HEK293T (cell line): ENCODE data around the gene STARD6.

Source experiments
- CTCF ChIA-PET: fragments of 350-600 bp; formaldehyde crosslinking; extraction: SDS; loops from one replicate; lab custom pipeline; 2021; ENCODE audit warnings: antibody characterized with exemption, inconsistent platforms; lab: Yijun Ruan, JAX
- POLR2A ChIA-PET: fragments of 350-600 bp; formaldehyde crosslinking; extraction: SDS; loops from one replicate; lab custom pipeline; 2020; ENCODE audit warnings: antibody characterized with exemption, inconsistent platforms; lab: Yijun Ruan, JAX
- DNase-seq: peaks from one replicate; pipeline ENCODE4 v3.0.0; 2012; ENCODE audit warnings: mixed read lengths; ENCODE audit errors: extremely low spot score
- ARNT ChIP-seq: fragments of 450-650 bp; IDR thresholded peaks from 2 replicates; pipeline ENCODE4 v1.6.1; 2017; ENCODE audit warnings: mild to moderate bottlenecking
- BHLHE40 ChIP-seq: fragments of 450-650 bp; IDR thresholded peaks from 2 replicates; pipeline ENCODE4 v1.6.1; 2016; ENCODE audit warnings: mild to moderate bottlenecking, moderate library complexity, borderline replicate concordance
- CTBP1 ChIP-seq: fragments of 450-650 bp; IDR thresholded peaks from 2 replicates; pipeline ENCODE4 v1.6.1; 2016; ENCODE audit warnings: borderline replicate concordance
- ELF4 ChIP-seq: fragments of 450-650 bp; IDR thresholded peaks from 2 replicates; pipeline ENCODE4 v1.6.1; 2017; ENCODE audit warnings: antibody characterized with exemption
- FOXA1 ChIP-seq: fragments of 450-650 bp; IDR thresholded peaks from 2 replicates; pipeline ENCODE4 v1.6.1; 2016; ENCODE audit warnings: mild to moderate bottlenecking
- FOXK2 ChIP-seq: fragments of 450-650 bp; IDR thresholded peaks from 2 replicates; pipeline ENCODE4 v1.6.1; 2016; ENCODE audit warnings: mild to moderate bottlenecking
- FOXM1 ChIP-seq: fragments of 450-650 bp; IDR thresholded peaks from 2 replicates; pipeline ENCODE4 v1.6.1; 2017; ENCODE audit warnings: mild to moderate bottlenecking, borderline replicate concordance
- HDGF ChIP-seq: fragments of 450-650 bp; IDR thresholded peaks from 2 replicates; pipeline ENCODE4 v1.6.1; 2017; ENCODE audit warnings: antibody characterized with exemption, borderline replicate concordance
- L3MBTL2 ChIP-seq: fragments of 450-650 bp; conservative IDR thresholded peaks from 2 replicates; pipeline ENCODE4 v1.6.1; 2016; ENCODE audit warnings: mild to moderate bottlenecking
- LEF1 ChIP-seq: fragments of 450-650 bp; IDR thresholded peaks from 2 replicates; pipeline ENCODE4 v1.6.1; 2017; ENCODE audit warnings: mild to moderate bottlenecking, borderline replicate concordance
- NFRKB ChIP-seq: fragments of 450-650 bp; IDR thresholded peaks from 2 replicates; pipeline ENCODE4 v1.6.1; 2016; ENCODE audit warnings: mild to moderate bottlenecking, moderate library complexity
- SP1 ChIP-seq: fragments of 450-650 bp; IDR thresholded peaks from 2 replicates; pipeline ENCODE4 v1.6.1; 2017
- SUZ12 ChIP-seq: fragments of 450-650 bp; IDR thresholded peaks from 2 replicates; pipeline ENCODE4 v1.6.1; 2016; ENCODE audit warnings: mild to moderate bottlenecking
- TARDBP ChIP-seq: fragments of 450-650 bp; IDR thresholded peaks from 2 replicates; pipeline ENCODE4 v1.6.1; 2016
- ZNF384 ChIP-seq: fragments of 450-650 bp; IDR thresholded peaks from 2 replicates; pipeline ENCODE4 v1.6.1; 2016
- TF ChIP-seq, protein P1 (sequence below): fragments of 450-650 bp; IDR thresholded peaks from 2 replicates; pipeline ENCODE4 v1.6.1; 2016

Gene STARD6

DNA sequence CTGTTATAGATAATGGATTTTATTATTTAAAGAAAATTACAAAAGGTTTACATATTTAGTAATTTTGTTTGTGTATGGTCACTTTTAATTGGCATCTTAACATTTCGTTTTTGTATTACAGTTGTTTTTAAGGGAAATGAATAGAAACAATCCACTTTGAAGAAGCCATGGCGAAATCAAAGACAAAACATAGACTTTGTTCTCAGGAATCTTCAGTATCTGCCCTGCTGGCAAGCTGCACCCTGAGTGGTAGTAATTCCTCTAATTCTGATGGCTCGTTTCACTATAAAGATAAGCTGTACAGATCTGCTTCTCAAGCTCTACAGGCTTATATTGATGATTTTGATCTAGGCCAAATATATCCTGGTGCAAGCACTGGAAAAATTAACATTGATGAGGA is 2.7 kb upstream of the STARD6 start:
- CTCF ChIA-PET: no interaction called here
- DNase-seq: no peak
- TF ChIP-seq FOXA1: no peak
- no peak for TF ChIP-seq SP1
- no peak for TF ChIP-seq CTBP1
- no peak for TF ChIP-seq L3MBTL2
- POLR2A ChIA-PET: no interaction called here

DNA sequence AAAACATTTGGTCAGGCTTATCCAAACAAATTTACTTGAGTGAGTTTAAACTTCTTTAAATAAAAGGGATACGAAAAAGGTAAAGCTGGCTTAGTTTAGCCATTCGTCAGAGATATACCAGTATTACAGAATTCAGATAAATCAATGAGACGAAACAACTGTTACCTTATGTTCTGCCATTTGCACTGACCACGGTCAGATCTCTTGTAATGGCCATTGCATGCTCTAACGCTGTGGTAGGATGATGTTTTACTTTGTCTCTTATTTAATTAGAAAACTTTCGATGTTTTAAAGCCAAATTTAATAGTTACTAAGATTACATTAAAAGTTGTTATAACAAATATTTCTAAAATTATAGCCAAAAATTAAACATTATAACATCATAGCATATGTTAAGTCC is 1.6 kb upstream of the STARD6 start:
- TF ChIP-seq ELF4: no peak
- TF ChIP-seq ARNT: no peak
- TF ChIP-seq ZNF384: no peak
- TF ChIP-seq FOXM1: no peak
- TF ChIP-seq FOXK2: no peak
- no peak for TF ChIP-seq LEF1
- no peak for TF ChIP-seq HDGF
- no peak for TF ChIP-seq TARDBP
- TF ChIP-seq BHLHE40: no peak
- CTCF ChIA-PET: no interaction called here
- POLR2A ChIA-PET: no interaction called here
- DNase-seq: no peak

DNA sequence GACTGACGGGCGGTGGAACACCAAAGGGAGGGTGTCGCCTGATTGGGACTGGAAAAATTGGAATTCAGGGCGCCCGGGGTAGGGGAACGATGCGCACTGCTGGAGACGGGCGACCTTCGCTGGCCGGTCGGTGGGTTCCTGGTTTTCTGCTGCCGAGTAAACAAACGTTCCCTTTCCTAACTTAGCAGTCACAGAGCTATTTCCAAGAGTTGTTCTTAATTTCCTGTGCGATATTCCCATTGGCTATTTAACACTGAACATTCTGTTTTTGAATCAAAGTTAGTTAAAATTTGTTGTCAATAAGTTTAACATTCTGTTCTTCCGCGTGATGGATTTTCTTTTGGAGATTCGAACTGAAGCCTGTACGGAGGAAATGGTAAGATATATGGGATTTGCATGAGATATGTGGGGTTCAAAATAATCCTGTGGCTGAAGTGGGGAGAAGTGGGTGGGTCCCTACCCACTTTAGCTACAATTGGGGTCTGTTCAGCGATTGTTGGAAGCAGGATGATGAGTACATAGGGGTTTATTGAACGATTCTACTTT is 910 bp upstream of the STARD6 start:
- ChIA-PET POLR2A (interaction anchor here (1.6 to 1.8 kb wide), 2 partner anchors 40 to 88 kb away, joined by 4 to 11 read pairs; partner anchors contain the start of gene POLI), CTCF (no interaction called here)
- TF ChIP-seq SUZ12: no peak
- no peak for TF ChIP-seq ELF4
- TF ChIP-seq, protein P1, sequence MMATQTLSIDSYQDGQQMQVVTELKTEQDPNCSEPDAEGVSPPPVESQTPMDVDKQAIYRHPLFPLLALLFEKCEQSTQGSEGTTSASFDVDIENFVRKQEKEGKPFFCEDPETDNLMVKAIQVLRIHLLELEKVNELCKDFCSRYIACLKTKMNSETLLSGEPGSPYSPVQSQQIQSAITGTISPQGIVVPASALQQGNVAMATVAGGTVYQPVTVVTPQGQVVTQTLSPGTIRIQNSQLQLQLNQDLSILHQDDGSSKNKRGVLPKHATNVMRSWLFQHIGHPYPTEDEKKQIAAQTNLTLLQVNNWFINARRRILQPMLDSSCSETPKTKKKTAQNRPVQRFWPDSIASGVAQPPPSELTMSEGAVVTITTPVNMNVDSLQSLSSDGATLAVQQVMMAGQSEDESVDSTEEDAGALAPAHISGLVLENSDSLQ: no peak
- no peak for TF ChIP-seq BHLHE40
- TF ChIP-seq CTBP1: no peak
- TF ChIP-seq FOXK2: no peak
- no peak for TF ChIP-seq FOXM1
- no peak for TF ChIP-seq SP1
- TF ChIP-seq TARDBP: no peak
- no peak for TF ChIP-seq ZNF384
- TF ChIP-seq FOXA1: no peak
- TF ChIP-seq LEF1: no peak
- no peak for TF ChIP-seq HDGF
- no peak for TF ChIP-seq L3MBTL2
- TF ChIP-seq ARNT: no peak
- TF ChIP-seq NFRKB: no peak
- DNase-seq: no peak

DNA sequence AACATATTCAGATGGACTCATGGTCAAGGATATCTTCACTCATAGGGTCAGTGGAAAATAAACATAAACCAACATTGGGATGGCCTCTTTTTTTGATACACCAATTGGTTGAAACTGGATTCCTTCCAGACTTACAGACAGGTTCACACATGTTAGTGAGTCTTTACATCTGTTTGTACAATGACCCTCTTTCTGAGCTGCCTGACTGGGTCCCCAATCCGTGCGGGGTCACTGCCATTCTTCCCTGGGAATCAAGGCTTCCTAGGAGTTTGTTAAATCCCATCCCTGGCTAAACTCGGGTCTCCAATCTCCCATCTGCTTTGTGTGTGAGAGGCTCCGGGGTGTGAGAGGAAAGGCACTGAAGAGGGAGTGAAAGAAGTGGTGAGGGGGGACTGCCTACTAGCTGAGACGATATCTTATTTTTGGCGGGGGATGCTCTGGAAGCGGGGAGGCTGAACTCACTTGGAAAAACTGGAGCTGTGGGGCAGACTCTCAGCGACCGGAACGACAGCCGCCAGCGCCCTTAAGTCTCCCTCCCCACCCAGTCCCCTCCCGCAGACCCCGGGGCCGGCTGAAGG is 487 bp downstream of the STARD6 start:
- ChIA-PET CTCF (no interaction called here), POLR2A (interaction anchor here (0.9 to 1.8 kb wide), 9 partner anchors 10 to 139 kb away, joined by 3 to 11 read pairs (median 4); partner anchors contain the start of genes MBD2 and POLI)
- DNase-seq: no peak
- no peak for TF ChIP-seq SUZ12
- no peak for TF ChIP-seq FOXA1
- TF ChIP-seq ARNT: no peak
- TF ChIP-seq CTBP1: no peak
- TF ChIP-seq BHLHE40: no peak
- TF ChIP-seq ZNF384: no peak

DNA sequence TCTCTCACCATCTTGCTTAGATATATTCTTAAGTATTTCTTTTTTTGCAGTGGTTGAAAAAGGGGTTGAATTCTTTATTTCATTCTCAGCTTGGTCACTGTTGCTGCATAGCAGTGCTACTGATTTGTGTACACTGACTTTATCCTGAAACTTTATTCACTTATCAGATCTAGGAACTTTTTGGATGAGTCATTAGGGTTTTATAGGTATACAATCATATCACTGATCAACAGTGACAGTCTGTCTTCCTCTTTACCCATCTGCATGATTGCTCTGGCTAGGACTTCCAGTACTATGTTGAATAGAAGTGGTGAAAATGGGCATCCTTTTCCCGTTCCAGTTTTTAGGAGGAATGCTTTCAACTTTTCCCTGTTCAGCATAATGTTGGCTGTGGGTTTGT is 6.5 kb downstream of the STARD6 start:
- no peak for DNase-seq
- ChIA-PET POLR2A (no interaction called here), CTCF (interaction anchor here (0.6 kb wide), 1 partner anchor 40 kb away, joined by 4 read pairs; no protein-coding TSS in a partner anchor)
- TF ChIP-seq L3MBTL2 (no peak), FOXK2 (no peak), NFRKB (no peak), SP1 (no peak), TARDBP (no peak)

DNA sequence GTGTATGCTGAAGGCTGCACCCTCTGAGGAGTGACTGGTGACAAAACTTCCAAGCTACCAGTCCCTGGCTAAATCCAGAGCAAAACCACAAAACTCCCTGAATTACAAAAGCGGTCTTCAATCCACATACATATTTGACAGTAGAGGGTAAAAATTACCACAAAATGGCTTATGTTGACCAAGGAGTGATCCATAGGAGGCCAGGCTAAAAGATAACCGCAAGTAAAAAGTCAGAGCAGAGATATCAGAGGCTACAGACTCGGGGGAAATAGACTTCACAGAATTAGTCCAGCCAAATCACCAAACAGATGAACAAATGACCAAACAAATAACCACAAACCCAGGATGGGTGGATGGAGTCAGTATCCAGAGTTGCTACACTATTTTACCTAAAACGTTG is 19.4 kb downstream of the STARD6 start:
- ChIA-PET CTCF (no interaction called here), POLR2A (no interaction called here)
- DNase-seq: no peak
- TF ChIP-seq NFRKB (no peak), L3MBTL2 (no peak), LEF1 (no peak), SUZ12 (no peak), FOXM1 (no peak), CTBP1 (no peak), TARDBP (no peak), BHLHE40 (no peak), SP1 (no peak), HDGF (no peak), FOXA1 (no peak), FOXK2 (no peak), ARNT (no peak), ELF4 (no peak), ZNF384 (no peak)
- TF ChIP-seq, protein P1: no peak

DNA sequence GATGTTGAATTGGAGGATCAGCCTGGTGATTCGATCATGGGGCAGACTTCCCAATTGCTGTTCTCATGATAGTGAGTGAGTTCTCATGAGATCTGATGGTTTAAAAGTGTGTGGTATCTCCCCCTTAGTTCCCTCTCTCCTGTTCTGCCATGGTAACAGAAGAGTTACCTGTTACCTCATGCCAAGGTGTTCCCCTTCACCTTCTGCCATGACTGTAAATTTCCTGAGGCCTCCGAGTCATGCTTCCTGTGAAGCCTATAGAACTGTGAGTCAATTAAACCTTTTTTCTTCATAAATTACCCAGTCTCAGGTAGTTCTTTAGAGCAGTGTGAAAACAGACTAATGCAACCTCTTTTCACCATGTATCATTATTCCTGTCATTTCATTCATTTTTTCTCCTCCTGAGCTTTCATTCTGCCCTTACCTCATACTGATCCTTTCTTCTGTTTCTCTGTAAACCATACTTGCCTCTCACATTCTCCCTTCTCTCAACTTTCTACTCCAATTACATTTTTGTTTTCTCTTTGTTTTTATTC is 22.0 kb downstream of the STARD6 start:
- no peak for DNase-seq
- POLR2A ChIA-PET: no interaction called here
- no peak for TF ChIP-seq CTBP1
- TF ChIP-seq BHLHE40: no peak
- TF ChIP-seq FOXA1: no peak
- no peak for TF ChIP-seq L3MBTL2
- TF ChIP-seq SUZ12: no peak
- TF ChIP-seq LEF1: no peak
- TF ChIP-seq ELF4: no peak
- TF ChIP-seq FOXM1: no peak
- no peak for TF ChIP-seq FOXK2
- TF ChIP-seq NFRKB: no peak
- CTCF ChIA-PET: no interaction called here
